ENCODE results near the gene BCO1.
A peak's percentile ranks its signal among the peaks of the same experiment; 100 is the strongest.

BCO1 gene

GRCh38 chr16:81259916-81260315 is 21.4 kb downstream of the BCO1 start:
- DNase-seq (ENCODE audit: low spot score) = no peak
- TF ChIP-seq, protein P1, sequence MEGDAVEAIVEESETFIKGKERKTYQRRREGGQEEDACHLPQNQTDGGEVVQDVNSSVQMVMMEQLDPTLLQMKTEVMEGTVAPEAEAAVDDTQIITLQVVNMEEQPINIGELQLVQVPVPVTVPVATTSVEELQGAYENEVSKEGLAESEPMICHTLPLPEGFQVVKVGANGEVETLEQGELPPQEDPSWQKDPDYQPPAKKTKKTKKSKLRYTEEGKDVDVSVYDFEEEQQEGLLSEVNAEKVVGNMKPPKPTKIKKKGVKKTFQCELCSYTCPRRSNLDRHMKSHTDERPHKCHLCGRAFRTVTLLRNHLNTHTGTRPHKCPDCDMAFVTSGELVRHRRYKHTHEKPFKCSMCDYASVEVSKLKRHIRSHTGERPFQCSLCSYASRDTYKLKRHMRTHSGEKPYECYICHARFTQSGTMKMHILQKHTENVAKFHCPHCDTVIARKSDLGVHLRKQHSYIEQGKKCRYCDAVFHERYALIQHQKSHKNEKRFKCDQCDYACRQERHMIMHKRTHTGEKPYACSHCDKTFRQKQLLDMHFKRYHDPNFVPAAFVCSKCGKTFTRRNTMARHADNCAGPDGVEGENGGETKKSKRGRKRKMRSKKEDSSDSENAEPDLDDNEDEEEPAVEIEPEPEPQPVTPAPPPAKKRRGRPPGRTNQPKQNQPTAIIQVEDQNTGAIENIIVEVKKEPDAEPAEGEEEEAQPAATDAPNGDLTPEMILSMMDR (IDR thresholded peaks at IDR 0.05; ENCODE audit: extremely low read depth, insufficient read depth, missing control alignments) = no peak
- in situ Hi-C loops (cut with MboI; ENCODE audit: low pct_unique_long_range_greater_than_20kb, low sequenced_read_pairs, unreplicated experiment) = no loop called here

DNA sequence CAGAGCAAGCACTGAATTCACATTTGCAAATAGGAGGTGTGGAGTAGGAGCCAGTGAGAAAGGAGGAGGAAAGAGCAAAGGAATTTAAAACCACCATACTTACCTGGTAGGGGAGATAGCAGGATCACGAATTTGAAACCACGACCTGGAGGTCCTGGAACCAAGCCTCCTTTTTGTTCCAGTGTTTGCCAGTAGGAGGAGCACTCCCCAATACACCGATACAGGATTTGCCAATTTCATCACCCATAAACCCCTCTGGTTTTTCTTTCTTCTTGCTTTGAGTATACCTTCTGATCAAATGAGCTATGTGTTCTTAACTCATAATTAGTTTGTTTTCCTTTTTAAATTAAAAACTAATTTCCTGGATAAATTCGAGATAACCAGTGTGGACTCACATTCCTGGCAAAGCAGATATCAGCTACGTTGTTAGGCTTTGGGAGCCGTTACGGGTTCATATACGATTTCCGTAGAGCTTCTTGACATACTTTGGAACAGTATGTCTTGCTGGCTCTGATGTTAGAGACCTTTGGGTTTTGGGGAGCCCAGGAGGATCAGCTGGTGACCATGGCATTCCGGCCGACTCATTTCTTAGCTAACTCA is 22.7 kb downstream of the BCO1 start:
- TF ChIP-seq, protein P1 (IDR thresholded peaks at IDR 0.05; ENCODE audit: extremely low read depth, insufficient read depth, missing control alignments) = peak; percentile 62
- peak; percentile 49 for DNase-seq (ENCODE audit: low spot score)
- in situ Hi-C loops (cut with MboI; ENCODE audit: low pct_unique_long_range_greater_than_20kb, low sequenced_read_pairs, unreplicated experiment) = no loop called here

DNA sequence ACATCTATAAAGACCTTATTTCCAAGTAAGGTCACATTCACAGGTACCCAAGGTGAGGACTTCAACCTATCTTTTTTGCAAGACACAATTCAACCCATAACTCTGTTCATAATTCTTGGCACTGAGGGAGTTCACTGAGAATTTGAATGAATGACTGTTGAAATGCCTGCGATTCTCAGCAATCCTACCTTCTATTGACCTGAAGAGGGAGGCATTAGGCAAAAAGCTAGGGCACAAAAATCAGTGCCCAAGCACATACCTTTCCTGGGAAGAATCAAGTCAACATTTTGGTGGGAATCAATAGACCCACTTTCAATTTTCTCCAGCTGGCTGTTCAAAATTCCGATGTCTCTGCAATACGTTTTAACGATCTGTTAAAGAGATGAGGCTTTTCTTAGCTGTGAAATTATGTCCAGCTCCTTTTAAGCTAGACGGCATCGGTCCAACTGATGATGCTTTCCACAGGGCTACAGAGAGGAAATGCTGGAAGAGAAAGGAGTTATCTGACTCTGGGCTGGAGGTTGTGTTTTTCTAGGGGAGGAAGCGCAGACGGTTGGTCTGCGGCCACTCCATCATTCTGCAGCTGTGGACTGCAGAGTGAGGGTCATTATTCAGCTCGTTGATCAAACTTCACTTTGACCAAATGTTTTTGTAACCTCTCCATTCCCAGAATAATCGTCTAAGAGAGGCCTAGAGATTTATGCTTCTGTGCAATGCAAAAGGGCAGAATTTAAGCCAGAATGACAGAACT is 25.2 kb downstream of the BCO1 start:
- TF ChIP-seq, protein P1 (IDR thresholded peaks at IDR 0.05; ENCODE audit: extremely low read depth, insufficient read depth, missing control alignments) = no peak
- no peak for DNase-seq (ENCODE audit: low spot score)
- in situ Hi-C loops (cut with MboI; ENCODE audit: low pct_unique_long_range_greater_than_20kb, low sequenced_read_pairs, unreplicated experiment) = no loop called here

DNA sequence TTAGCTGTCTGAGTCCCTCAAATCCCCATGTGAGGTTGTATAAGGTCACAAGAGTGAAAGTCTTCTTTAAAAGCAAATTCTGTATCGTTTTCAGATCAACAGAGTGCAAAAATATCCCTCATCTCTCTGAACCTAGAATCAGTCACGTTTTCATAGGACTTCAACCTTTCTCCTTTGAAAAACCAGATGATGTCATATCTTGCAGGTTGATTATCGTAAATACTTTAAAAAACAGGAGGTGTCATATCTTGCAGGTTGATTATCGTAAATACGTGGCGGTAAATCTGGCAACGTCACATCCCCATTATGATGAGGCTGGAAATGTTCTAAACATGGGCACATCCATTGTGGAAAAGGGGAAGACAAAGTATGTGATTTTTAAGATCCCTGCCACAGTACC is 25.9 kb downstream of the BCO1 start:
- in situ Hi-C loops (cut with MboI; ENCODE audit: low pct_unique_long_range_greater_than_20kb, low sequenced_read_pairs, unreplicated experiment) = no loop called here
- TF ChIP-seq, protein P1 (IDR thresholded peaks at IDR 0.05; ENCODE audit: extremely low read depth, insufficient read depth, missing control alignments) = no peak
- DNase-seq (ENCODE audit: low spot score) = no peak

GRCh38 chr16:81265052-81265451 is 26.6 kb downstream of the BCO1 start:
- in situ Hi-C loops (cut with MboI; ENCODE audit: low pct_unique_long_range_greater_than_20kb, low sequenced_read_pairs, unreplicated experiment) = no loop called here
- DNase-seq (ENCODE audit: low spot score) = no peak
- TF ChIP-seq, protein P1 (IDR thresholded peaks at IDR 0.05; ENCODE audit: extremely low read depth, insufficient read depth, missing control alignments) = no peak

- TF ChIP-seq, protein P1 (IDR thresholded peaks at IDR 0.05; ENCODE audit: extremely low read depth, insufficient read depth, missing control alignments) = no peak
- in situ Hi-C loops (cut with MboI; ENCODE audit: low pct_unique_long_range_greater_than_20kb, low sequenced_read_pairs, unreplicated experiment) = no loop called here
- no peak for DNase-seq (ENCODE audit: low spot score)
These were observed 27.4 kb downstream of the BCO1 start for GRCh38 chr16:81265658-81266451.

Data from GM13977 (cell line).